Natural killer cell (primary cell): ENCODE results near the gene CXCR3. TPM values are rescaled to one million over a fixed set of nuclear protein-coding genes. Genes with fewer than 3 reads are reported as not detected.

Experiments
- ATAC-seq, 3 donors: fragments of 150-1000 bp in 2 of 3; fragments of 200-7000 bp in 1 of 3; cut with Tn5 transposase; 1 replicate in 1 of 3; 2 replicates in 2 of 3; pipeline ENCODE4 v1.10.0; 2021; ENCODE audit warnings: mild to moderate bottlenecking in 2 of 3, moderate library complexity in 2 of 3
- DNase-seq, 2 donors: peaks; one replicate each; pipeline versions ENCODE4 v3.0.0 to v3.0.0-alpha.2; 2013 to 2021; ENCODE audit warnings: mixed read lengths in 1 of 2
- H3K27ac ChIP-seq: one replicate; pipeline ENCODE4 v1.5.1; 2013; ENCODE audit warnings: mild to moderate bottlenecking, low read length
- H3K27me3 ChIP-seq: one replicate; pipeline ENCODE4 v1.6.1; 2013; ENCODE audit warnings: low read length; ENCODE audit not compliant: control insufficient read depth, insufficient read depth
- H3K36me3 ChIP-seq: one replicate; pipeline ENCODE4 v1.6.1; 2013; ENCODE audit warnings: low read length; ENCODE audit not compliant: control insufficient read depth, insufficient read depth
- H3K4me1 ChIP-seq: one replicate; pipeline ENCODE4 v1.6.1; 2013; ENCODE audit warnings: low read length; ENCODE audit not compliant: control insufficient read depth, insufficient read depth
- H3K4me3 ChIP-seq: one replicate; pipeline ENCODE4 v1.5.1; 2013; ENCODE audit warnings: low read length
- H3K9me3 ChIP-seq: one replicate; pipeline ENCODE4 v1.6.1; 2013; ENCODE audit warnings: low read length; ENCODE audit not compliant: control insufficient read depth, insufficient read depth
- H3K27ac Mint-ChIP-seq, 2 donors: one replicate each; pipeline ENCODE4 v1.8.0; 2022; ENCODE audit warnings: mild to moderate bottlenecking in 2 of 2, mixed read lengths in 2 of 2, moderate library complexity in 1 of 2
- H3K27me3 Mint-ChIP-seq, 2 donors: one replicate each; pipeline ENCODE4 v1.8.0; 2022; ENCODE audit warnings: low read depth in 2 of 2, mixed read lengths in 2 of 2
- H3K36me3 Mint-ChIP-seq: one replicate; pipeline ENCODE4 v1.8.0; 2022; ENCODE audit warnings: mixed read lengths
- H3K4me1 Mint-ChIP-seq, 2 donors: one replicate each; pipeline ENCODE4 v1.8.0; 2022; ENCODE audit warnings: mixed read lengths in 2 of 2
- H3K4me3 Mint-ChIP-seq: one replicate; pipeline ENCODE4 v1.8.0; 2022; ENCODE audit warnings: mild to moderate bottlenecking, moderate library complexity, mixed read lengths
- H3K9me3 Mint-ChIP-seq, 2 donors: one replicate each; pipeline ENCODE4 v1.8.0; 2022; ENCODE audit warnings: mixed read lengths in 2 of 2
- CTCF ChIP-seq: fragments of 200-600 bp; IDR thresholded peaks from one replicate; pipeline ENCODE4 v1.8.0; 2022; ENCODE audit warnings: antibody characterized with exemption
- WGBS: methylation state at CpG from one replicate; pipeline ENCODE4 v1.1.7; 2013; ENCODE audit warnings: missing lambda C conversion rate; ENCODE audit not compliant: insufficient coverage; 5-methylcytosine and 5-hydroxymethylcytosine counted together
- intact Hi-C: fragments of 100-400 bp; cut with micrococcal nuclease; formaldehyde crosslinking; loops from one replicate; pipeline ENCODE4 v1.14.2; 2022
- total RNA-seq, 4 donors: library from RNA; stranded (reverse); fragments of 120-200 nt in 1 of 4; gene quantifications; one replicate each; pipeline versions ENCODE4 v1.2.3 to v1.2.4, GENCODE V29; 2013 to 2022

CXCR3 gene
- total RNA-seq, 3 donors from 2014 or later (not counting 1 experiment from before 2014, with no cell fraction given), result 8.7 to 15.9 (median 13.7) TPM

GRCh38 chrX:71659342-71659741, 41.0 kb upstream of the CXCR3 start:
- peaks cover 20 to 24% of the 10 kb centered on the region in 2 donors for H3K4me1 Mint-ChIP-seq
- H3K27me3 ChIP-seq, result no peaks in the 10 kb centered on the region
- no peak overlapping the region for H3K4me3 Mint-ChIP-seq
- H3K36me3 ChIP-seq, result no peaks in the 10 kb centered on the region
- no peak overlapping the region for H3K4me3 ChIP-seq
- H3K9me3 ChIP-seq, result no peaks in the 10 kb centered on the region
- no peak for TF ChIP-seq CTCF
- peaks cover 30% of the 10 kb centered on the region for H3K4me1 ChIP-seq
- DNase-seq (no peak), ATAC-seq (no peak)
- 57% methylated on average over 1 of the region's 3 CpGs for WGBS
- no peak overlapping the region for H3K27ac Mint-ChIP-seq
- intact Hi-C loops, result no loop called here
- no peaks in the 10 kb centered on the region for H3K36me3 Mint-ChIP-seq
- H3K27ac ChIP-seq, result no peak overlapping the region
- H3K27me3 Mint-ChIP-seq, result peaks cover 0 to 10% of the 10 kb centered on the region in 2 donors
- no peaks in the 10 kb centered on the region for H3K9me3 Mint-ChIP-seq

GRCh38 chrX:71657267-71657666, 39.0 kb upstream of the CXCR3 start:
- WGBS, result 93% methylated on average over 4 of the region's 4 CpGs
- Histone ChIP-seq H3K4me1 (peaks cover 14% of the 10 kb centered on the region), H3K9me3 (no peaks in the 10 kb centered on the region), H3K4me3 (no peak overlapping the region), H3K36me3 (no peaks in the 10 kb centered on the region), H3K27ac (no peak overlapping the region), H3K27me3 (no peaks in the 10 kb centered on the region)
- Mint-ChIP-seq H3K27me3 (peaks cover 0 to 10% of the 10 kb centered on the region in 2 donors), H3K4me3 (no peak overlapping the region), H3K4me1 (peaks cover 10 to 13% of the 10 kb centered on the region in 2 donors), H3K36me3 (no peaks in the 10 kb centered on the region), H3K9me3 (no peaks in the 10 kb centered on the region), H3K27ac (no peak overlapping the region)
- intact Hi-C loops, result no loop called here
- TF ChIP-seq CTCF, result no peak
- no peak for ATAC-seq
- no peak for DNase-seq

- Histone ChIP-seq H3K36me3 (no peaks in the 10 kb centered on the region), H3K27ac (no peak overlapping the region), H3K27me3 (no peaks in the 10 kb centered on the region), H3K9me3 (no peaks in the 10 kb centered on the region), H3K4me3 (no peak overlapping the region), H3K4me1 (peaks cover 5% of the 10 kb centered on the region)
- no peaks in the 10 kb centered on the region for H3K9me3 Mint-ChIP-seq
- H3K27ac Mint-ChIP-seq, result no peak overlapping the region
- H3K4me3 Mint-ChIP-seq, result no peak overlapping the region
- peaks cover 4 to 8% of the 10 kb centered on the region in 2 donors for H3K4me1 Mint-ChIP-seq
- intact Hi-C loops, result loop anchor here (2.0 kb wide), 2 partner anchors 31 to 47 kb away; no protein-coding TSS in a partner anchor
- TF ChIP-seq CTCF, result no peak
- 78% methylated on average over 2 of the region's 2 CpGs for WGBS
- ATAC-seq (no peak), DNase-seq (no peak)
- no peaks in the 10 kb centered on the region for H3K36me3 Mint-ChIP-seq
- H3K27me3 Mint-ChIP-seq, result peaks cover 0 to 10% of the 10 kb centered on the region in 2 donors
Measured at GRCh38 chrX:71653344-71653743, 35.0 kb upstream of the CXCR3 start.

- Mint-ChIP-seq H3K27me3 (peaks cover 0 to 10% of the 10 kb centered on the region in 2 donors), H3K4me3 (no peak overlapping the region), H3K27ac (no peak overlapping the region), H3K4me1 (peaks cover 4 to 8% of the 10 kb centered on the region in 2 donors), H3K9me3 (no peaks in the 10 kb centered on the region), H3K36me3 (no peaks in the 10 kb centered on the region)
- DNase-seq, result peak in 1 of 2 donors; percentile 78
- peaks cover 5% of the 10 kb centered on the region for H3K4me1 ChIP-seq
- peak; percentile 51 for TF ChIP-seq CTCF
- H3K27me3 ChIP-seq, result no peaks in the 10 kb centered on the region
- intact Hi-C loops, result loop anchor here (2.0 kb wide), 2 partner anchors 30 to 46 kb away; no protein-coding TSS in a partner anchor
- H3K4me3 ChIP-seq, result no peak overlapping the region
- peak; percentile 59 to 92 (median 84) for ATAC-seq
- H3K9me3 ChIP-seq, result no peaks in the 10 kb centered on the region
- H3K27ac ChIP-seq, result no peak overlapping the region
- H3K36me3 ChIP-seq, result no peaks in the 10 kb centered on the region
- WGBS, result 63% methylated on average over 1 of the region's 2 CpGs
Measured at GRCh38 chrX:71652405-71652804, 34.1 kb upstream of the CXCR3 start.
